ENCODE measurements around the gene KRT82.

- no peak for TF ChIP-seq PKNOX1 (IDR thresholded peaks at IDR 0.05)
- TF ChIP-seq SP1 (IDR thresholded peaks at IDR 0.05), result no peak
Observed at GRCh38 chr12:52436828-52437474, 30.8 kb upstream of the KRT82 start.
